Mammary epithelial cell (primary cell): ENCODE results near the gene INPP5E.

Source experiments
- EZH2 ChIP-seq: IDR thresholded peaks from 2 replicates; pipeline ENCODE4 v1.6.1; 2012; ENCODE audit warnings: low read length, inconsistent platforms, borderline replicate concordance
- TF ChIP-seq, protein P1 (sequence below), 2 donors: IDR thresholded peaks in 1 of 2; conservative IDR thresholded peaks in 1 of 2; 2 replicates each; pipeline ENCODE4 v1.5.1; 2011 to 2012; ENCODE audit warnings: inconsistent platforms in 2 of 2, low read length in 2 of 2, mild to moderate bottlenecking in 2 of 2, control low read depth in 1 of 2, low read depth in 1 of 2; ENCODE audit not compliant: insufficient read depth in 1 of 2; ENCODE audit errors: extremely low read depth in 1 of 2

DNA sequence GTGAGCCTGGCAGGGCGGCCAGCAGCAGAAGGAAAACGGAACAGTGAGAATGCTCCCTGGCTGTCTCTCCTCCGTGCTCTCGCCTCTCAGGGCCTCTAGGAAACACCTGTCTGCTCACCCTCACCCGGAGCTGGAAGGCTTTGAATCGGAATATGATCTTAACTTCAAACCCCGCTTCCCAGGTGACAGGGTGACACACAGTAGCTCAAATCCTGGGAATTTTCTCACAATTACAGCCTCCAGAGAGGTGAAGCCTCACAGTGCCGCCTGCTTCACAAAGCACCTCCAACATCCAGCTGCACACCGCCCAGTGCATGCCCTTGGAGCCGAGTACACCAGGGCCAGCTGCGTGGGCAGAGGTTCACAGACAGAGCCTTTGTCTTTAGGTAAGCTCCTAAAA lies 30.7 kb upstream of the INPP5E start:
- TF ChIP-seq, protein P1, sequence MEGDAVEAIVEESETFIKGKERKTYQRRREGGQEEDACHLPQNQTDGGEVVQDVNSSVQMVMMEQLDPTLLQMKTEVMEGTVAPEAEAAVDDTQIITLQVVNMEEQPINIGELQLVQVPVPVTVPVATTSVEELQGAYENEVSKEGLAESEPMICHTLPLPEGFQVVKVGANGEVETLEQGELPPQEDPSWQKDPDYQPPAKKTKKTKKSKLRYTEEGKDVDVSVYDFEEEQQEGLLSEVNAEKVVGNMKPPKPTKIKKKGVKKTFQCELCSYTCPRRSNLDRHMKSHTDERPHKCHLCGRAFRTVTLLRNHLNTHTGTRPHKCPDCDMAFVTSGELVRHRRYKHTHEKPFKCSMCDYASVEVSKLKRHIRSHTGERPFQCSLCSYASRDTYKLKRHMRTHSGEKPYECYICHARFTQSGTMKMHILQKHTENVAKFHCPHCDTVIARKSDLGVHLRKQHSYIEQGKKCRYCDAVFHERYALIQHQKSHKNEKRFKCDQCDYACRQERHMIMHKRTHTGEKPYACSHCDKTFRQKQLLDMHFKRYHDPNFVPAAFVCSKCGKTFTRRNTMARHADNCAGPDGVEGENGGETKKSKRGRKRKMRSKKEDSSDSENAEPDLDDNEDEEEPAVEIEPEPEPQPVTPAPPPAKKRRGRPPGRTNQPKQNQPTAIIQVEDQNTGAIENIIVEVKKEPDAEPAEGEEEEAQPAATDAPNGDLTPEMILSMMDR (conservative IDR thresholded peaks at IDR 0.05 in 1 of 2, IDR thresholded peaks at IDR 0.05 in 1 of 2; ENCODE audit: extremely low read depth in 1 of 2, insufficient read depth in 1 of 2, low read depth in 1 of 2, low read length in 2 of 2) = no peak
- TF ChIP-seq EZH2 = no peak
